HG03457 (cell line): ENCODE results near the gene ZNF678.
"Not testable (repeated sequence)": the region's sequence is repeated elsewhere in the genome, so short reads cannot be mapped to it uniquely, and the experiment has no call there.

Experiments
- ATAC-seq: cut with Tn5 transposase; IDR thresholded peaks from one replicate; pipeline ENCODE4 v1.9.1; 2021; ENCODE audit warnings: moderate number of reproducible peaks; ENCODE audit not compliant: unreplicated experiment

ZNF678 gene

GRCh38 chr1:227709451-227709850 is 146.1 kb downstream of the ZNF678 start:
- no peak for ATAC-seq

GRCh38 chr1:227710474-227710873 is 147.1 kb downstream of the ZNF678 start:
- not testable (repeated sequence) for ATAC-seq

- ATAC-seq, result no peak
Measured at GRCh38 chr1:227712648-227713047, 149.3 kb downstream of the ZNF678 start.

GRCh38 chr1:227718932-227719331 is 155.6 kb downstream of the ZNF678 start:
- no peak for ATAC-seq

GRCh38 chr1:227723474-227723873 is 160.1 kb downstream of the ZNF678 start:
- no peak for ATAC-seq

GRCh38 chr1:227725046-227725445 is 161.7 kb downstream of the ZNF678 start:
- ATAC-seq, result no peak

GRCh38 chr1:227726318-227726717 is 163.0 kb downstream of the ZNF678 start:
- no peak for ATAC-seq
